ENCODE measurements around the gene ETV6.

Gene ETV6

DNA sequence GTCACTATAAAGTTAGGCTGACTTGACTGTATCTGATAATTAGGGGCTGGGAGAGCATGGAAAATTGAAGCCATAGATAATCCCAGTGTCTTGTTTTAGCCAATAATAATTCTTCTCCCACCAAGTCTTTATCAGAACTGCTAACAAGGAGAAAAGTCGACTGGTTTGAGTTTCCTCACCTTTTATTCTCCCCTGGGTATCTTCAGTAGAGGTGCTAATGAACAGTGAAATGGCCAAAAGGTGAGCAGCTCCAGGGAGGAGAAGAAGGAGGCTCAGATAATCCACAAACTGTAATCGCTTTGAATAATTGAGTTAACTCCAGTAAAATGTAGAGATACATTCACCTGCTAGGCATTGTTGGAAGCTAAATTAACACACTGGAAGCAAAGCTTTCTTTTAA, 72.6 kb downstream of the ETV6 start:
- FAIRE-seq = no peak

DNA sequence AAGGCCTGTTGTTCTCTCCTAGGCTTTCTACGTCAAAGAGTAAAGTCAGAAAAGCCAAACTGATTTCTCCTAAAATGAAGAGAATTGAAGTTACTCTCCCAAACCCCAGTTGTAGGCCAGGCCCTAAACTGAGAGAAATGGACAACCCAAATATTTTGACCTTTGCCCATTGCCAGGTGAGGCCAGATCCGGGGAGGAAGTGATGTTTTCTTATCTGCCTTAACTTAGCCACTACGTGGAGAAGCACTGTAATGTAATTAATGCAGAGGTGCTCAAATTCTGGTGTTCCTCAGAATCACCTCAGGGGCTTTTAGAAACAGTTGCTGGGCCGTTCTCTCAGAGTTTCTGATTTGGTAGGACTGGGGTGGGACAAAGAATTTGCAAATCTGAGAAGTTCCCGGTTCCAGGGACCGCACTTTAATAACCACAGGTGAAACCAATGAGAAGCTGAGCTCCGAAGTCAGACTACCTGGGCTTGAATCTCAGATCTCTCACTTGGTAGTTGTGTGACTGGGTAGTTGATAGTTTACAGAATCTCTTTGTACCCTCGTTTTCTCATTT, 73.2 kb downstream of the ETV6 start:
- FAIRE-seq = no peak

- no peak for FAIRE-seq
Measured at GRCh38 chr12:11723993-11724392, 74.5 kb downstream of the ETV6 start.

- FAIRE-seq = no peak
Measured at GRCh38 chr12:11724888-11725311, 75.4 kb downstream of the ETV6 start.

GRCh38 chr12:11725686-11726085, 76.2 kb downstream of the ETV6 start:
- FAIRE-seq = no peak

DNA sequence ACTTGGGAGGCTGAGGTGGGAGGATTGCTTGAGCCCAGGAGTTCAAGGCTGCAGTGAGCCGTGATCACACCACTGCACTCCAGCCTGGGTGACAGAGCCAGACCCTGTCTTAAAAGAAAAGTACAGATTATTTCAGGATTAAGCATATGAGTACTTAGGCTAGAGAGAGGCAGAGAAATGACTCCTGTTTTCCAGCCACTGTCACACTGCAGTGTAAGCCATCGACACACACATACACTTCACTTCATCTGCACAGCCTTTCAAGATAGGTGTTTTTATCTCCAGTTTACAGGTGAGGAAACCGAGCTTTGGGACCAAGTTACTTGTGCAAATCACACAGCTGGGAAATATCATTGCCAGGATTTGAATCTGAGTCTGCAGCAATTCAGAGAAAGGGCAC, 77.2 kb downstream of the ETV6 start:
- no peak for FAIRE-seq

DNA sequence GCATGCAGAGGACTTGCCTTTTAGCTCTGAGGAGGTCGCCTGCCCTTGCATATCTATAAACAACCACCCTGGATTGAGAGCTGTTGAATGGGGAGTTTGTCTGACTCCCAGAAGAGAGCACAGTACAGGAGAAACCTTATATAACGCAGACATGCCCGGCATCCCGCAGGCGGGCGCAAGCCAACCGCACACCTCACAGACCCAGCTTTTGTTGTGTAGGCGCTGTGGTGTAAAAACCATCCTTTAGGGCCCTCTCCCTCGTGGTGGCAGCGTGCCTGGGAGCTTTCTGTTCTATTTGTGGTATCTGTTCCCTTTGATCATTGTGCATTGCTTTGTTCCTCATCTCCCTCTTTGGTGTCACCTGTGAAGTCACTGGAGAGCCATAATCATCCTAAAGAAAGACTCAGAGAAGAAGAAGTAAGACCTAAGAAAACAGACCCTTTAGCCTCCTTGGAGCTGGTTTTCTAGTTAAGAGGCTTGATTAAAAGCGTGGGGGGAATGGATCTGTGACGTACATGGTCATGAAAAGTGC, 77.7 kb downstream of the ETV6 start:
- FAIRE-seq = no peak

GRCh38 chr12:11728154-11728755, 78.8 kb downstream of the ETV6 start:
- FAIRE-seq = no peak

DNA sequence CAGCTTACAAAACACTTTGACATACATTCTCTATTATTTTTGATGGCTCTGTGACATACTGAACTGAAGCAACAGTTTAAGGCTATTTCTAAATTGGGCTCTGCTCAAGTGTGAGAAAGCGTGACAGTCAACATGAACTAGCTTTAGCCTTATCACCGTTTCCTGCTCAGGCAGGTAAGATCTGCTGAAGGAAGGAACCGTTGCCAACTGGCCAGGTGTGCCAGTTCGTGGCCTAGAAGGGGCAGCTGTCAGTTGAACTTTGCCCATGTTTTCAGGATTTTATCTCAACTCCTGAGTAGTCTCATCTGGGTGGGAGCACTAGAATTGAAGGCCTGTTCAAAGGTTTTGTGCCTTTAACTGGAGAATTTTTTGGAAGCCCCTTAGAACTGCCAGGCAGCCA, 79.5 kb downstream of the ETV6 start:
- no peak for FAIRE-seq

DNA sequence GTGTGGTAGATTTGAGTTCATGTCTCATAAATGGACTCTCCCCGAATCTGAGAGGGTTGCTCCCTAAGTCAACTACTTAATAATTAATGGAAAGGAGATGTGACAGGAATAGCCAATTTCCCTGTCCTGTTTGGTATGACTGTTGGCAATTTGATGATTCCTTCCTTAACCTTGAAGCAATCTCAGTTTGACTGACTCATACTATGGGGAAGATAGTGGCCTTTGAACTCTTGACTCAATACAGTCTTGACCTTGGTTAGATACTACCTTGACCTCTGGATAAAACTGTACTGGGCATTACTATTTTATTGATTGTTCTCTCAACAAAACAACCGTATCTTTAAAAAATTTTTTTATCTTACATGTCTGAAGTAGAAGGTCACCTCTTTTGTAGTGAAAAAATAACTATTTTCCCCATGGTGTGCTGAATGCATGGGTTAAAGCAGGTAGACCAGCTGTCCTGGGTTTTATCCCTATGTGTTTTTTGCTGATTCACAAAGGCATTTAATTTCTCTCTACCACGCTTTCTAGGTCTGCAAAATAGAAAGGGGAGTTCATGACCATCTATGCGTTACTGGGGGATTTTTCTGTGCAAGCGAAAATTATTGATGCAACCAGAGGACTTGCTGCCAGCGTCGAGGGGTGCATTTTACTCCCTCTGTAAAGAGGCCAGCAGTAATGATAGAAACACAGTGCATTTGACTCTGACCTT, 80.1 kb downstream of the ETV6 start:
- no peak for FAIRE-seq

DNA sequence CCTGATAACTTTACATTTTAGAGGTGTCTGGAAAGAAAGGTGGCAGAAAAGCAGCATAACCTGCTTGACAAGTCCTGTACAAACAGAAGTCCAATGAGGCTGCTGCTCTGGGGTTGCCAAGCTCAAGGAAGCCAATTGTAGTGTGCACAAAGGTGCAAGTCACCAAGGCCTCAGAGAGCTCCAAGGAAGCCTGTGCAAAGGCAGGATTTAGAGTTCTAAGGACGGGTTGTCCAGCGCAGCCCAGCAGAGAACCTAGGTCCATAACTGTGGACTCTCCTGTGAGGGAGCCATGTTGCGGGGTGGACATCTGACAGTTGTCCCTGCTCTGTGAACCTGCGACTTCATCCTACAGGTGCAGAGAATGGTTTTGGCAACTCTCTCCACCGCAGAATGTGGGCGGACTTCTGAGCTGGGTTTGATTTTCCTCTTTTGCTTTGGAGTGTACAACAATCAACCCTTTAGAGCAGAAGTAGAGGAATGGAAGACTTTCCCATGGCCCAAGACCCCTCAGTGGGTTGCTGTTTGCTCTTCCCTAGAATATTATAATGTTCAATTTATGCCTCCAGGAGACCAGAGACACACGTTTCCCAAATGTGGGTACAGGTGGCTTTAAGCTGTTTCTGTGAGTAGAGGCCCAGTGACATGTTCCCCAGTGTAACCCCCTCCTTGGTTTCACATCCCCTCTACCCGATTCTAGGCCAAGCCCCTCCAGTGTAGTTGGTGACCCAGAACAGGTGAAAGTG, 81.0 kb downstream of the ETV6 start:
- no peak for FAIRE-seq

DNA sequence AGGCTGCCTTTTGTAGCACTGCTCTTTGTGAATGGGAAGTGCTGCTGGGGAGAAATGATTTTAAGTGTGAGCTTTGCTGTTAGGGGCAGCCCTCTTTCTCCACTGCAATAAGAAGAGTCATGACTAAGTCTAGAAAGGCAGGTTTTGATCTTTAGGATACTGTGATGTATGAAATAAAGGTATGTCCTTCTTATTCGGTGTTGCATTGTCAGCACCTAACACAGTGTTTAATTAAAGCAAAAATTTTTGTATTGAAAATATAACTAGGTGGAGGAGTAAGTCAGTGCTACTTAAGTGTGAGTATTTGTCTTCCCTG, 81.5 kb downstream of the ETV6 start:
- no peak for FAIRE-seq

GRCh38 chr12:11731455-11731854, 82.0 kb downstream of the ETV6 start:
- FAIRE-seq = peak; percentile 18

GRCh38 chr12:11732023-11732422, 82.5 kb downstream of the ETV6 start:
- no peak for FAIRE-seq

GRCh38 chr12:11732715-11733114, 83.2 kb downstream of the ETV6 start:
- FAIRE-seq = no peak

DNA sequence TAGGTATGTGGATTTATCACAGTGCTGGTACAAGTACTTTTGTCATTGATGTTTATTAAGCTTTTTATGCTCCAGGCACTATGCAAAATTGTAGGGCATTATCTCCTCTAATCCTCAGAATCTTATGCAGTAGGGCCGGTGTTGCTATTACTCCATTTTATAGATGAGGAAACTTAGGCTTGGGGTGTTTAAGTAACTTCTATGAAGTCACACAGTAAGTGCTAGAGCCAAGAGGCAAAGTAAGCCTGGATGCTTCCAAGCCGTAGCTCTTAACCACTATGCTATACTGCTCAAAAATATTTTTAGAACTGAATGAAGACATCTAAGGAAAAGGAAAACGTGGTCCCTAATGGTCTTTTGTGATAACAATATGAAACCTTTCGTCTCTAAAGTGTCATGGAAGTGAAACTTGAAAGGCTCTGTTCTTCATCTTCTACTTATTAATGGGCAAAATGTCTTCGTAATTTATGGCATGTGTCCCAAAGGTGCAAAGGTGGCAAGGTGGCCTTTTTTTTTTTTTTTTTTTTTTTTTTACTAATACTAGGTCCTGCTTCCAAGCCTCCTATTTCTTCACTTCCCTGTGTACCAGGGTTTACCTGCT, 85.2 kb downstream of the ETV6 start:
- FAIRE-seq = no peak

GRCh38 chr12:11738450-11738849, 89.0 kb downstream of the ETV6 start:
- FAIRE-seq = no peak

DNA sequence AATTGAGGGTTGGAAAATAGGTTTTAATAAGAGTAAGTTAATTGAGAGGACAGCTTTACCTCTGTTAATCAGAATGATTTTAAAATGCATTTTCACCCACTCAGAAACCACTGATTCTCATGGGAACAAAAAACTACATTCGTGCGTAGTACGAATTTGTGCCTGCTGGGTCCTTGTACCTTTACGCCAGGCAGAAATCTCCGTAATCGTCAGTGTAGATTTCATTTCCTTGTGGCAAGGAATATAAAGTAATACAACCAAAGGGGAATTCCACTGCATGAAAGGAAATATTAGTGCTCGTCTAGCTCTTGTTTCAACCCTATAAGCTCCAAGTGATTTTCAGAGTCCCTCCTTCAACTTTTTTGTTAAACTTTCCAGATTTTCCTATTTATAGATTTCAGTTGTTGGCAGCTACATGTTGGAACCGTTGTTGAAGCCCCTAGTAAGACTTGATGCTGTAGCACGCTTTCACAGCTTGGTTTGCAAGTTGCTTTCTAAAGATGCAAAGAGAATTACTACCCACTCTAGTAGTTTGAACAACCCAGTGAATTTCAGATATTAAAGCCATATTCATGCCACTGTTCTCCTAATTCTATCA, 90.6 kb downstream of the ETV6 start:
- FAIRE-seq = no peak

GRCh38 chr12:11741434-11742092, 92.1 kb downstream of the ETV6 start:
- FAIRE-seq = no peak

DNA sequence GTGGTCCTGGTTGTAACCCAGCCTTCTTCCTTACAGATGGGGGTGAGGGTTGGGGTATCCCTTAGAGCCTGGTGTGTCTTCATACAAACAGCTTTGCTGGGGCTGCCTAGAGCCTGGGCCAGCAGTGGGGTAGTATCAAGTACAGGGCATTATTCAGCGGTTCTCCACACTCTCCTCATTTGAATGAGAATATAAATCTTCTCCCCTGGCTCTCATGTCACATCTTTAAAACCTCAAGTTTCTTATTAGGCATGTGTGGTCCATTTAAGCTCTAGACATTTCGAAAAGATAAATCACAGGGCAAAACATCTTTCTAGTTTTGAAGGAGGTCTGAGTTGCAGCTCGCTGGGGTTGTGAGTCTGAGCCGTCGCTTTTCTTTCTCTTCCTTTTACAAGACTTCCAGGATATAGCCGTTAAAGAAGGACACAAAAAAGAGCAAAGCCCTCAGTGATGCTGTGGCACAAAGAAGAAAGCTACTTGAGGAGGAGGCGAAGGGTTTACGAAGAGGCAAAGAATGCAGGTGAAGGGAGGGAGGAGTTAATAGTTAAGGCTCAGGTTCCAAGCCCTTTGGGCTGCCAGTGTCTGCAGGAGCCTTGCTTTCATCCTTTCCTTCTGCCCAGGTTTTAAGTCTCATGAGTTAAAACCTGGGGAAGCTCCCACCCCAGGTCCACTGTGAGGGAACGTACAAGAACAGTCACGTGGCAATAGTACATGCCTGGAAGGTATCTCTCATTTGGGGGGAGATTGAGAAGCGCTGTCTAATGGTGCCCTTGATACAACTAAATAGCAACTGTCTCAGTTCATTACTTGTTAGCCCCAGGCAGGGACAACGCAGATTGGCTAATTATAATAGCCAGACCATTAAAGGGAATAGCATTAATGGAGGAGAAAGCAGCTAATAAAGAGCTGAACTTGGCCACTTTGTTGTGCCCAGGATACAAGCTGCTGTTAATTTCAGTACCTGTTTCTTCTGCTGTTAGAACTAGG, 94.2 kb downstream of the ETV6 start:
- FAIRE-seq = no peak

DNA sequence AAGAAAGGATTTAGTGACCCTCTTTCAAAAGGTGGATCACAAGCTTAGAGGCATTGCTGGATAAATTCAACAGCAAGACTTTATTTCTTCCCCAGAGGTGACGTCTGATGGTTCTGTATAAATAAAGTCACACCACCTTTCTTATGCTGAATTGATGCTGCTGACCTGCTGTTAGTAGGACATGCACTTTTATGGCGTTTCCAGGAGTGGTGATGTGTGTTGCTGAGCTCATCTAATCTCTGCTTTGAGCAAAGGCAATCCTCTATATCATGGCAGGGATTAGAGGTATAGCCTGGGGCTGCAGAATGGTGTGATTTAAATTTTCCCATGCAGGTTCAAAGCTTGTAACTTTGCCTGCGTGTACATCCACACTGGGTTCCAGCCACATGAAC, 94.9 kb downstream of the ETV6 start:
- no peak for FAIRE-seq

All from colon (tissue), 2 donors.